DND-41 (cell line): Measurements from ENCODE around the gene SERPINA12.

Experiments
- ATAC-seq: fragments of 200-7000 bp; cut with Tn5 transposase; 3 replicates; pipeline ENCODE4 v1.9.1; 2021; ENCODE audit warnings: low read depth; ENCODE audit not compliant: insufficient read depth
- DNase-seq: peaks from one replicate; pipeline ENCODE4 v3.0.0-alpha.2; 2020
- H2AFZ ChIP-seq: 2 replicates; pipeline ENCODE4 v1.6.0; 2012; ENCODE audit warnings: low read depth, low read length
- H3K27ac ChIP-seq: 2 replicates; pipeline ENCODE4 v1.5.1; 2012; ENCODE audit warnings: low read length, inconsistent platforms
- H3K27me3 ChIP-seq: fragments of 200-600 bp; sonication (generic); 2 replicates; pipeline ENCODE4 v1.6.0; 2012; ENCODE audit warnings: low read length, mild to moderate bottlenecking, inconsistent platforms; ENCODE audit not compliant: insufficient read depth, poor library complexity
- H3K36me3 ChIP-seq: 2 replicates; pipeline ENCODE4 v1.5.1; 2012; ENCODE audit warnings: low read length, inconsistent platforms; ENCODE audit not compliant: insufficient read depth
- H3K4me1 ChIP-seq: 2 replicates; pipeline ENCODE4 v1.5.1; 2012; ENCODE audit warnings: mild to moderate bottlenecking, low read length; ENCODE audit not compliant: insufficient read depth
- H3K4me2 ChIP-seq: 2 replicates; pipeline ENCODE4 v1.6.0; 2012; ENCODE audit warnings: mild to moderate bottlenecking, moderate library complexity, low read length, inconsistent platforms; ENCODE audit not compliant: insufficient read depth
- H3K4me3 ChIP-seq, 2 experiments: fragments of 200-600 bp in 1 of 2; shearing (Covaris generic) in 1 of 2; 2 replicates each; pipeline ENCODE4 v1.5.1; 2012 to 2016; ENCODE audit warnings: inconsistent platforms in 2 of 2, low read length in 2 of 2, mild to moderate bottlenecking in 2 of 2, low read depth in 1 of 2, moderate library complexity in 1 of 2
- H3K79me2 ChIP-seq: 2 replicates; pipeline ENCODE4 v1.6.0; 2012; ENCODE audit warnings: low read length, inconsistent platforms; ENCODE audit not compliant: insufficient read depth
- H3K9ac ChIP-seq: 2 replicates; pipeline ENCODE4 v1.6.0; 2012; ENCODE audit warnings: low read depth, mild to moderate bottlenecking, inconsistent platforms, low read length, moderate library complexity
- H3K9me3 ChIP-seq: 2 replicates; pipeline ENCODE4 v1.5.1; 2012; ENCODE audit warnings: low read length, moderate library complexity, mild to moderate bottlenecking, inconsistent platforms; ENCODE audit not compliant: insufficient read depth, severe bottlenecking
- H4K20me1 ChIP-seq: 2 replicates; pipeline ENCODE4 v1.6.0; 2012; ENCODE audit warnings: low read length; ENCODE audit not compliant: insufficient read depth
- EZH2 ChIP-seq: IDR thresholded peaks from 3 replicates; pipeline ENCODE4 v1.6.1; 2012; ENCODE audit warnings: borderline replicate concordance, low read depth, mild to moderate bottlenecking, moderate library complexity, low read length, inconsistent platforms; ENCODE audit not compliant: severe bottlenecking
- TF ChIP-seq, protein P1 (sequence below): IDR thresholded peaks from 2 replicates; pipeline ENCODE4 v1.5.1; 2012; ENCODE audit warnings: borderline replicate concordance, low read length, moderate library complexity, mild to moderate bottlenecking; ENCODE audit not compliant: poor library complexity, severe bottlenecking; ENCODE audit errors: extremely low read depth

SERPINA12 gene

DNA sequence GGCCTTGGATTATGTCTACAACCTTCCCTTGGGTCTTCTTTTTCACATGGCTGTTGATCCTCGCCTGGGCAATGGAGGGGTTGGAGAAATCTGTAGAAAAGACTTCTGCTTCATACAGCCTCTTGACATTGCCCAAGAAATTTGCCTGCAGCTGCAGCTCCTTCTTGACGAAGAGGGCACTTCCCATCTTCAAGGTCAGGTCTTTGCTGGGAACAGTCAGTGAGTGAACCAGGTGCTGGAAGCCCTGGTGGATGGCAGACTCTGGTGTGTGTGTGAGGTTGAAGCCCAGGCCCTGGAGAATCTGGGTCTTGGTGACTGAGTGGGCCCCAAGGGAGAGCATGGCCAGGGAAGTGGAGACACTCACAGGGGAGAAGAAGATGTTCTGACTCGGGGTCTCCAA, 40.0 kb downstream of the SERPINA12 start:
- Histone ChIP-seq H3K4me1 (no peaks in the 10 kb centered on the region), H3K79me2 (no peaks in the 10 kb centered on the region), H4K20me1 (no peaks in the 10 kb centered on the region), H3K36me3 (no peaks in the 10 kb centered on the region), H3K27me3 (peaks cover 6% of the 10 kb centered on the region), H3K4me3 (no peak overlapping the region), H3K9me3 (peaks cover 9% of the 10 kb centered on the region), H3K9ac (no peak overlapping the region), H2AFZ (no peak overlapping the region), H3K27ac (no peak overlapping the region), H3K4me2 (no peak overlapping the region)
- ATAC-seq (no peak), DNase-seq (no peak)
- TF ChIP-seq, protein P1, sequence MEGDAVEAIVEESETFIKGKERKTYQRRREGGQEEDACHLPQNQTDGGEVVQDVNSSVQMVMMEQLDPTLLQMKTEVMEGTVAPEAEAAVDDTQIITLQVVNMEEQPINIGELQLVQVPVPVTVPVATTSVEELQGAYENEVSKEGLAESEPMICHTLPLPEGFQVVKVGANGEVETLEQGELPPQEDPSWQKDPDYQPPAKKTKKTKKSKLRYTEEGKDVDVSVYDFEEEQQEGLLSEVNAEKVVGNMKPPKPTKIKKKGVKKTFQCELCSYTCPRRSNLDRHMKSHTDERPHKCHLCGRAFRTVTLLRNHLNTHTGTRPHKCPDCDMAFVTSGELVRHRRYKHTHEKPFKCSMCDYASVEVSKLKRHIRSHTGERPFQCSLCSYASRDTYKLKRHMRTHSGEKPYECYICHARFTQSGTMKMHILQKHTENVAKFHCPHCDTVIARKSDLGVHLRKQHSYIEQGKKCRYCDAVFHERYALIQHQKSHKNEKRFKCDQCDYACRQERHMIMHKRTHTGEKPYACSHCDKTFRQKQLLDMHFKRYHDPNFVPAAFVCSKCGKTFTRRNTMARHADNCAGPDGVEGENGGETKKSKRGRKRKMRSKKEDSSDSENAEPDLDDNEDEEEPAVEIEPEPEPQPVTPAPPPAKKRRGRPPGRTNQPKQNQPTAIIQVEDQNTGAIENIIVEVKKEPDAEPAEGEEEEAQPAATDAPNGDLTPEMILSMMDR, result no peak
- no peak for TF ChIP-seq EZH2

DNA sequence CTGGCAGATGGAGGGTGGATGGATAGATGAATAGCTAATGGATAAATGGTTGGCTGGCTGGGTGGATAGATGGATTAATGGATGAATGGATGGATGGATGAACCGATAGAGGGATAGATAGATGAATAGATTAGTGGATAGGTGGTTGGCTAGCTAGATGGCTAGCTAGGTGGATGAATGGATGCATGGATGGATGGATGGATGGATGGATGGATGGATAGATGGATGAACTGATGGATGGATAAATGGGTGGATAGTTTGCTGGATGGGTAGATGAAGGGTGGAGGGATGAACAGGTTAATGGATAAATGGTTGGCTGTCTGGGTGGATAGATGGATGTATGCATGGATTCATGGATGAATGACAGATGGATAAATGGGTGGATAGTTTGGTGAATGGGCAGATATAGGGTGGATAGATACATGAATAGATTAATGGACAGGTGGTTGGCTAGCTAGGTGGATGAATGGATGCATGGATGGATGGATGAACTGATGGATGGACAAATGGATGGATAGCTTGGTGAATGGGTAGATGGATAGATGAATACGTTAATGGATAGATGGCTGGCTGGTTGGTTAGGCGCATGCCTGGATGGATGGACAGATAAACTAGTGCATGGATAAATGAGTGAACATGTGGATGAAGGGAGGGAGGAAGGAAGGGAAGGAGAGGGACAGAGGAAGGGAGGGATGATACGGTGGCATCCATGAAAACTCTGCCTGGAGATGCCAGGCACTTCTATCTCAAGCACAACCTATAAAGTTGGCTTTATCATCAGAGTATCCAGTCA, 41.3 kb downstream of the SERPINA12 start:
- H3K4me1 ChIP-seq, result no peaks in the 10 kb centered on the region
- TF ChIP-seq, protein P1, result no peak
- TF ChIP-seq EZH2, result no peak
- H3K4me2 ChIP-seq, result no peak overlapping the region
- H3K79me2 ChIP-seq, result no peaks in the 10 kb centered on the region
- no peak overlapping the region for H3K27ac ChIP-seq
- H3K36me3 ChIP-seq, result no peaks in the 10 kb centered on the region
- H3K27me3 ChIP-seq, result peaks cover 6% of the 10 kb centered on the region
- ATAC-seq, result no peak
- no peak overlapping the region for H3K4me3 ChIP-seq
- H3K9me3 ChIP-seq, result peaks cover 9% of the 10 kb centered on the region
- no peaks in the 10 kb centered on the region for H4K20me1 ChIP-seq
- H3K9ac ChIP-seq, result no peak overlapping the region
- no peak for DNase-seq
- H2AFZ ChIP-seq, result no peak overlapping the region

DNA sequence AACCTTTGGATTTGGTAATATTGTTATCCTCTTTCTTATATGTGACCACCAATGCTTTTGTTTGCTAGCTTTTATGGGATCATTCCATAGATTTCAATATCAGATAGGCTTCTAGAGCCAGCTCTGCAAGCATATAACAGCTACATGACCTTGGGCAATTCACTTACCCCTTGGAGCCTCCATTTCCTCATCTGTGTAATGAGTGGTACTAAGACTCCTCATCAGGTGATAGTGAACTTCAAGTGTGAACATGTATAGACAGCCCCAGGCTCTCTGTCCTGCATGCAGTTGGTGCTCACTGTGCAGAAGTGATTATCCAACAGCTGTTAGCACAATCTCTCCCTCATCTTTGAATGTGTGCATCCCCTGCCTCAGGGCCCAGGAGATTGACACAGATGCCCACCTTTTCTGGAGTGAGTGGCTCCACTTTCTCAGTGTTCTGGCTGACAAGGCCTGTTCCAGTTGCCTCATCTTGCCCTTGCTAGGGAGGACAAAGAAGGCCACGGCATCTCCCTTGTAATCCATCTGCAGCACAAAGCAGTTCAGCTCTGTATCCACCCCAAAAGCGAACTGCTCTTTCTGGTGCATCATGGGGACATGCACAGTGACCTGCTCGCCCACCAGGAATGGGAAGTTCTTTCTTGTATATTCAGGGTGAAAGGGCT, 42.4 kb downstream of the SERPINA12 start:
- Histone ChIP-seq H3K36me3 (no peaks in the 10 kb centered on the region), H3K27me3 (no peaks in the 10 kb centered on the region), H3K4me2 (no peak overlapping the region), H3K79me2 (no peaks in the 10 kb centered on the region), H3K4me1 (no peaks in the 10 kb centered on the region), H3K27ac (no peak overlapping the region), H2AFZ (no peak overlapping the region), H3K4me3 (no peak overlapping the region), H3K9me3 (peaks cover 9% of the 10 kb centered on the region), H3K9ac (no peak overlapping the region), H4K20me1 (no peaks in the 10 kb centered on the region)
- ATAC-seq (no peak), DNase-seq (no peak)
- no peak for TF ChIP-seq EZH2

DNA sequence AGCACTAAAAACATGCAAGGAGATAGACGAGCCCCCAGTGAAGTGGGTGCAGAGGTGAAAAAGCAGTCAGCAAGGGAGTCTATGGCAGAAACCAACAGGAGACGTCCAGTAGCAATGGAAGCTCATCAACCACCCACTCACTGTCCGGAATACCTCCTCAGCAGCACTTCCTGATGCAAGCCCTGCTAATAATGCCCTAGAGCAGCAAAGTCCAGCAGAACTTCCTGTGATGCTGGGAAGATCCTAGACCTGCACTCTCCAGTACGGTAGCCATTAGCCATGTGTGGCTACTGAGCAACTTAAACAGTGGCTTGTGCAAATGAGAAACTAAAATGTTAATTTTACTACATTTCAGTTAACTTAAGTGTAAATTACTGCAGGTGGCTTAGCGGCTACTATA, 44.2 kb downstream of the SERPINA12 start:
- H3K9me3 ChIP-seq, result peaks cover 9% of the 10 kb centered on the region
- H3K27ac ChIP-seq, result no peak overlapping the region
- no peak for DNase-seq
- no peak overlapping the region for H3K9ac ChIP-seq
- no peak overlapping the region for H3K4me2 ChIP-seq
- no peaks in the 10 kb centered on the region for H3K36me3 ChIP-seq
- H4K20me1 ChIP-seq, result no peaks in the 10 kb centered on the region
- no peaks in the 10 kb centered on the region for H3K27me3 ChIP-seq
- no peak overlapping the region for H3K4me3 ChIP-seq
- ATAC-seq, result no peak
- H2AFZ ChIP-seq, result no peak overlapping the region
- H3K4me1 ChIP-seq, result no peaks in the 10 kb centered on the region
- TF ChIP-seq, protein P1, result no peak
- no peak for TF ChIP-seq EZH2
- no peaks in the 10 kb centered on the region for H3K79me2 ChIP-seq
